Epithelial cell of esophagus (primary cell): Measurements from ENCODE around the gene CHCHD4.

ENCODE experiments used
- DNase-seq: peaks from one replicate; pipeline ENCODE4 v3.0.0; 2010; ENCODE audit warnings: low read depth
- H3K4me3 ChIP-seq: 2 replicates; pipeline ENCODE4 v1.5.1; 2011; ENCODE audit warnings: mild to moderate bottlenecking, low read length, control low read depth
- CTCF ChIP-seq: IDR thresholded peaks from 2 replicates; pipeline ENCODE4 v1.5.1; 2011; ENCODE audit warnings: low read depth, mild to moderate bottlenecking, low read length, control low read depth, inconsistent platforms; ENCODE audit not compliant: insufficient read depth; ENCODE audit errors: missing control alignments

The CHCHD4 gene

GRCh38 chr3:14135581-14135980 lies 10.9 kb upstream of the CHCHD4 start:
- no peak for DNase-seq
- H3K4me3 ChIP-seq, result no peak overlapping the region
- no peak for TF ChIP-seq CTCF

- no peak for TF ChIP-seq CTCF
- H3K4me3 ChIP-seq, result no peak overlapping the region
- no peak for DNase-seq
Measured at GRCh38 chr3:14134291-14134690, 9.6 kb upstream of the CHCHD4 start.

GRCh38 chr3:14133876-14134275 lies 9.2 kb upstream of the CHCHD4 start:
- peak; percentile 25 for DNase-seq
- TF ChIP-seq CTCF, result no peak
- H3K4me3 ChIP-seq, result no peak overlapping the region

GRCh38 chr3:14133188-14133800 lies 8.6 kb upstream of the CHCHD4 start:
- no peak overlapping the region for H3K4me3 ChIP-seq
- TF ChIP-seq CTCF, result no peak
- no peak for DNase-seq

GRCh38 chr3:14132689-14133088 lies 8.0 kb upstream of the CHCHD4 start:
- no peak for TF ChIP-seq CTCF
- no peak overlapping the region for H3K4me3 ChIP-seq
- DNase-seq, result no peak

GRCh38 chr3:14132120-14132519 lies 7.5 kb upstream of the CHCHD4 start:
- DNase-seq, result no peak

More at GRCh38 chr3:14132120-14132519, 7.5 kb upstream of the CHCHD4 start:
- TF ChIP-seq CTCF, result no peak
- H3K4me3 ChIP-seq, result no peak overlapping the region
